Sigmoid colon (tissue), 7 donors: ENCODE measurements around the gene TMTC1. TPM values are rescaled to one million over a fixed set of nuclear protein-coding genes. Genes with fewer than 3 reads are reported as not detected.

Experiments used
- DNase-seq: peaks from one replicate; pipeline ENCODE4 v3.0.0-alpha.2; 2019
- H3K27ac ChIP-seq, 4 donors: fragments of 200-600 bp; sonication (generic); one replicate each; pipeline ENCODE4 v1.5.1; 2016 to 2019; ENCODE audit warnings: mild to moderate bottlenecking in 1 of 4
- H3K27me3 ChIP-seq, 3 donors: fragments of 200-600 bp; sonication (generic); one replicate each; pipeline ENCODE4 v1.5.1; 2019; ENCODE audit warnings: mild to moderate bottlenecking in 1 of 3
- H3K36me3 ChIP-seq, 4 donors: fragments of 200-600 bp; sonication (generic); one replicate each; pipeline ENCODE4 v1.5.1; 2016 to 2019
- H3K4me1 ChIP-seq, 4 donors: fragments of 200-600 bp; sonication (generic); one replicate each; pipeline ENCODE4 v1.5.1; 2017 to 2019
- H3K4me3 ChIP-seq, 4 donors: fragments of 200-600 bp; sonication (generic); one replicate each; pipeline ENCODE4 v1.5.1; 2017 to 2019; ENCODE audit warnings: mild to moderate bottlenecking in 2 of 4, moderate library complexity in 1 of 4
- H3K9me3 ChIP-seq, 4 donors: fragments of 200-600 bp in 3 of 4; sonication (generic) in 3 of 4; one replicate each; pipeline versions ENCODE4 v1.5.1 to v1.6.1; 2013 to 2019
- CTCF ChIP-seq, 4 experiments: fragments of 450-650 bp in 3 of 4; fragments of 200-600 bp in 1 of 4; IDR thresholded peaks; one replicate each; pipeline ENCODE4 v1.5.1; 2016 to 2019; ENCODE audit warnings: antibody characterized with exemption in 4 of 4, mild to moderate bottlenecking in 3 of 4, moderate library complexity in 2 of 4
- EP300 ChIP-seq, 4 donors: sonication (generic); formaldehyde crosslinking; IDR thresholded peaks; one replicate each; pipeline ENCODE4 v1.6.1; 2017; ENCODE audit warnings: antibody characterized with exemption in 4 of 4
- POLR2A ChIP-seq, 2 donors: fragments of 450-650 bp; IDR thresholded peaks; one replicate each; pipeline ENCODE4 v1.6.1; 2016; ENCODE audit warnings: antibody characterized with exemption in 2 of 2, mild to moderate bottlenecking in 2 of 2, moderate library complexity in 2 of 2
- POLR2AphosphoS5 ChIP-seq, 4 donors: sonication (generic); formaldehyde crosslinking; IDR thresholded peaks; one replicate each; pipeline ENCODE4 v1.6.1; 2017; ENCODE audit warnings: antibody characterized with exemption in 4 of 4
- WGBS, 2 donors: extraction: QIAGEN DNeasy Blood & Tissue Kit; methylation state at CpG; one replicate each; pipeline ENCODE4 v1.1.7; 2013; 5-methylcytosine and 5-hydroxymethylcytosine counted together
- intact Hi-C: fragments of 100-400 bp; cut with DNase I; formaldehyde crosslinking; loops from one replicate; pipeline ENCODE4 v1.15.1; 2023
- polyA plus RNA-seq, 3 donors: library from polyadenylated mRNA; stranded (reverse); fragments of 200-250 nt; gene quantifications; one replicate each; pipeline ENCODE4 v1.2.3, GENCODE V29; 2013
- total RNA-seq, 4 donors: library from RNA; depleted of rRNA; stranded (reverse); fragments of >200 nt; gene quantifications; one replicate each; pipeline ENCODE4 v1.1.0, GENCODE V29; 2016
- donor health status: healthy with polysubstance abuse.
- donor health status: Bipolar disorder and iron deficiency.
- donor health status: healthy.

TMTC1 gene
- total and polyA plus RNA-seq, 7 donors, result 0.46 to 77.5 (median 61.5) TPM

- no peak for DNase-seq
These were observed 2.0 kb downstream of the TMTC1 start for GRCh38 chr12:29781705-29782266.

GRCh38 chr12:29781188-29781587, 2.6 kb downstream of the TMTC1 start:
- intact Hi-C loops, result loop anchor here (5.0 to 10.0 kb wide), 3 partner anchors 59 to 116 kb away; no protein-coding TSS in a partner anchor
- Histone ChIP-seq H3K27me3 (no peaks in the 10 kb centered on the region), H3K4me1 (peaks cover 0 to 33% (median 18%) of the 10 kb centered on the region in 4 donors), H3K4me3 (peak overlapping the region in 2 of 4 donors; percentile 64 to 80), H3K9me3 (no peaks in the 10 kb centered on the region), H3K36me3 (no peaks in the 10 kb centered on the region), H3K27ac (peak overlapping the region in 3 of 4 donors; percentile 85 to 91 (median 86))
- no peak for DNase-seq
- TF ChIP-seq POLR2A (IDR thresholded peaks at IDR 0.05) (no peak), CTCF (IDR thresholded peaks at IDR 0.05) (no peak), POLR2AphosphoS5 (IDR thresholded peaks at IDR 0.05) (no peak), EP300 (IDR thresholded peaks at IDR 0.05) (no peak)

More at GRCh38 chr12:29781705-29782266, 2.0 kb downstream of the TMTC1 start:
- Histone ChIP-seq H3K9me3 (no peaks in the 10 kb centered on the region), H3K27me3 (no peaks in the 10 kb centered on the region), H3K27ac (peak overlapping the region; percentile 85 to 91 (median 86)), H3K4me3 (peak overlapping the region; percentile 58 to 83 (median 72)), H3K4me1 (peaks cover 0 to 33% (median 18%) of the 10 kb centered on the region in 4 donors), H3K36me3 (no peaks in the 10 kb centered on the region)
- intact Hi-C loops, result loop anchor here (2.0 to 10.0 kb wide), 4 partner anchors 59 to 229 kb away; no protein-coding TSS in a partner anchor
- 51 to 68% methylated on average over 2 of the region's 2 CpGs for WGBS, 2 donors
- no peak for TF ChIP-seq POLR2AphosphoS5 (IDR thresholded peaks at IDR 0.05)
- TF ChIP-seq CTCF (IDR thresholded peaks at IDR 0.05), result no peak
- TF ChIP-seq EP300 (IDR thresholded peaks at IDR 0.05), result no peak
- no peak for TF ChIP-seq POLR2A (IDR thresholded peaks at IDR 0.05)

- no peak for DNase-seq
- Histone ChIP-seq H3K9me3 (no peaks in the 10 kb centered on the region), H3K36me3 (no peaks in the 10 kb centered on the region), H3K4me1 (peaks cover 0 to 33% (median 18%) of the 10 kb centered on the region in 4 donors), H3K27ac (no peak overlapping the region), H3K4me3 (no peak overlapping the region), H3K27me3 (no peaks in the 10 kb centered on the region)
- no peak for TF ChIP-seq CTCF (IDR thresholded peaks at IDR 0.05)
- no peak for TF ChIP-seq POLR2AphosphoS5 (IDR thresholded peaks at IDR 0.05)
- no peak for TF ChIP-seq POLR2A (IDR thresholded peaks at IDR 0.05)
- TF ChIP-seq EP300 (IDR thresholded peaks at IDR 0.05), result no peak
- intact Hi-C loops, result loop anchor here (5.0 to 10.0 kb wide), 3 partner anchors 58 to 115 kb away; no protein-coding TSS in a partner anchor
These were observed 3.7 kb downstream of the TMTC1 start for GRCh38 chr12:29780084-29780483.

- Histone ChIP-seq H3K36me3 (no peaks in the 10 kb centered on the region), H3K27ac (no peak overlapping the region), H3K9me3 (no peaks in the 10 kb centered on the region), H3K4me1 (peaks cover 0 to 33% (median 16%) of the 10 kb centered on the region in 4 donors), H3K4me3 (no peak overlapping the region), H3K27me3 (no peaks in the 10 kb centered on the region)
- no peak for DNase-seq
- intact Hi-C loops, result no loop called here
- TF ChIP-seq EP300 (IDR thresholded peaks at IDR 0.05), result no peak
- no peak for TF ChIP-seq POLR2AphosphoS5 (IDR thresholded peaks at IDR 0.05)
- no peak for TF ChIP-seq CTCF (IDR thresholded peaks at IDR 0.05)
These were observed 5.2 kb downstream of the TMTC1 start for GRCh38 chr12:29778531-29778930.

GRCh38 chr12:29773076-29773475, 10.7 kb downstream of the TMTC1 start:
- no peak overlapping the region for H3K27ac ChIP-seq
- 45 to 69% methylated on average over 2 of the region's 2 CpGs for WGBS, 2 donors
- peaks cover 0 to 23% (median 11%) of the 10 kb centered on the region in 4 donors for H3K4me1 ChIP-seq
- no peaks in the 10 kb centered on the region for H3K9me3 ChIP-seq
- intact Hi-C loops, result no loop called here
- no peak for DNase-seq
- TF ChIP-seq POLR2AphosphoS5 (IDR thresholded peaks at IDR 0.05) (no peak), EP300 (IDR thresholded peaks at IDR 0.05) (no peak), CTCF (IDR thresholded peaks at IDR 0.05) (no peak), POLR2A (IDR thresholded peaks at IDR 0.05) (no peak)
- no peaks in the 10 kb centered on the region for H3K36me3 ChIP-seq
- H3K27me3 ChIP-seq, result no peaks in the 10 kb centered on the region
- no peak overlapping the region for H3K4me3 ChIP-seq
